Skeletal muscle satellite cell (primary cell): ENCODE data around the gene MYBBP1A.
"Not testable (repeated sequence)": the region's sequence is repeated elsewhere in the genome, so short reads cannot be mapped to it uniquely, and the experiment has no call there.

Experiments used
- H3K27me3 ChIP-seq: 2 replicates; pipeline ENCODE4 v1.7.0; 2013; ENCODE audit warnings: low read length; ENCODE audit not compliant: control insufficient read depth, insufficient read depth
- H3K36me3 ChIP-seq: 2 replicates; pipeline ENCODE4 v1.7.0; 2013; ENCODE audit warnings: mild to moderate bottlenecking, control low read depth, low read length; ENCODE audit not compliant: insufficient read depth
- H3K4me1 ChIP-seq: 2 replicates; pipeline ENCODE4 v1.7.0; 2013; ENCODE audit warnings: low read length; ENCODE audit not compliant: control insufficient read depth, insufficient read depth
- H3K4me2 ChIP-seq: 2 replicates; pipeline ENCODE4 v1.7.0; 2013; ENCODE audit warnings: mild to moderate bottlenecking, low read length
- H3K4me3 ChIP-seq: 2 replicates; pipeline ENCODE4 v1.7.0; 2013; ENCODE audit warnings: low read length
- H3K9ac ChIP-seq: 2 replicates; pipeline ENCODE4 v1.7.0; 2013; ENCODE audit warnings: mild to moderate bottlenecking, low read depth, low read length, moderate library complexity
- H3K9me3 ChIP-seq: replicated peaks from 2 replicates; pipeline ENCODE4 v1.7.0; 2013; ENCODE audit warnings: mild to moderate bottlenecking, control low read depth, low read length

The MYBBP1A gene

GRCh38 chr17:4579678-4580077 lies 24.5 kb upstream of the MYBBP1A start:
- Histone ChIP-seq H3K4me2 (no peak overlapping the region), H3K9ac (no peak overlapping the region), H3K9me3 (no peaks in the 10 kb centered on the region), H3K36me3 (no peaks in the 10 kb centered on the region), H3K4me3 (no peak overlapping the region), H3K27me3 (peaks cover 76% of the 10 kb centered on the region), H3K4me1 (no peaks in the 10 kb centered on the region)

- not testable (repeated sequence) for H3K36me3 ChIP-seq, H3K4me2 ChIP-seq, H3K9me3 ChIP-seq, H3K4me1 ChIP-seq, H3K4me3 ChIP-seq, H3K9ac ChIP-seq
- peaks cover 76% of the 10 kb centered on the region for H3K27me3 ChIP-seq
These were observed 23.2 kb upstream of the MYBBP1A start for GRCh38 chr17:4578349-4578748.

DNA sequence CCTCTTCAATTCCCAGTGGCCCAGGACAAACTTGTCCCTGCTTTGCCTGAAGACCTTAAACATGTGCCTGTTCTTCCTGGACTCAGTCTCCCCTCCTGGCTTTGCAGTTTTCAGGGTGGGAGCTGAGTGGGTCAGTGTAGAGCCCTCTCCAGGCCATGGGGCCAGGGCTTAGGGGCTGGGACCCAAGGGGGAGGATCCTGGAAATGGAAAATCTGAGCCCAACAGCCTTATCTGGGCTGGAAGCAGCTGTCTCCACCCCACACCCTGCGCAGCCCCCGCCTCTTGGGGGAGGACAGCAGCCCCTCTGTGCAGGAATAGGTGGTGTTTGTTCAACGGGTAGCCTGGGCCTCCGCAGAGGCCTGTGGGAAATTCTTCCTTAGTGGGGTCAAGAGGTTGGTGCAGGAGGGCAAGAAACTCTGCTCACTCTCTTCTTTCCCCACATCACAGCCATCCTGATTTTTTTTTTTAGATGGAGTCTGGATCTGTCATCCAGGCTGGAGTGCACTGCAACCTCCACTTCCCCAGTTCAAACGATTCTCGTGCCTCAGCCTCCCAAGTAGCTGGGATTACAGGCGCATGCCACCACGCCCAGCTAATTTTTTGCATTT lies 22.3 kb upstream of the MYBBP1A start:
- Histone ChIP-seq H3K9me3 (no peaks in the 10 kb centered on the region), H3K4me3 (no peak overlapping the region), H3K9ac (no peak overlapping the region), H3K36me3 (no peaks in the 10 kb centered on the region), H3K27me3 (peaks cover 76% of the 10 kb centered on the region), H3K4me2 (no peak overlapping the region), H3K4me1 (no peaks in the 10 kb centered on the region)

DNA sequence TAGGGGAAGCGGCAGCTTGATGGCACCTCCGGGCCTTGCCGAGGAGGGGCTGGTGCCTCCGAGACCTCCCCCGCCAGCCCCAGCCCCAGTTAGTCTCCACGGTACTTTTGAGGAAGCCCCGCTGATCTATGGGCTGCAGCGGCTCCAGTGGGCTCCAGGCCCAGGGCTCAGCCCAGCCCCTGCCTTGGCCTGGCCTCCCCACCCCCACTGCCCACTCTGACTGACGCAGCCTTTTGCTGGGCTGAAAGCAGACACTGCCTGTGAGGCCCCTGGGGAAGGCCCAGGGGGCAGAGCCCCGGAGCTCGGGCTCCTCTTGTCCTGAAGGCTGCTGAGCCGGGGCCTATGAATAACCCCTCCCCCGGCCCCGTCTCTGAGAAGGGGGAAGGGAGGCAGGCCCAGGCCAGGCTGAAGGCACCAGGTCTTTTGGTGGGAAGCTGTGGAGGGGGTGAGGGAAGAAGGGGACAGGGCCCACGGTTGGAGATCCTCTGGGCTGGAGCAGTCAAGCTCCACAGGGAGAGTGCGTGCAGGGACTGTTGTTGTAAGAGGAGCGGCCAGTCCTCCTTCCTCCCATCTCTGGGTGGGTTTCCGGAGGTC lies 21.6 kb upstream of the MYBBP1A start:
- no peak overlapping the region for H3K9ac ChIP-seq

GRCh38 chr17:4576161-4576558 lies 21.0 kb upstream of the MYBBP1A start:
- no peak overlapping the region for H3K4me3 ChIP-seq
- H3K27me3 ChIP-seq: peaks cover 72% of the 10 kb centered on the region
- no peaks in the 10 kb centered on the region for H3K4me1 ChIP-seq
- no peak overlapping the region for H3K9ac ChIP-seq
- no peaks in the 10 kb centered on the region for H3K9me3 ChIP-seq
- H3K36me3 ChIP-seq: no peaks in the 10 kb centered on the region
- H3K4me2 ChIP-seq: no peak overlapping the region

More for the DNA sequence above, 21.6 kb upstream of the MYBBP1A start:
- Histone ChIP-seq H3K4me2 (no peak overlapping the region), H3K27me3 (peaks cover 72% of the 10 kb centered on the region), H3K9me3 (no peaks in the 10 kb centered on the region), H3K4me1 (no peaks in the 10 kb centered on the region), H3K36me3 (no peaks in the 10 kb centered on the region), H3K4me3 (no peak overlapping the region)

- no peak overlapping the region for H3K4me2 ChIP-seq
- peaks cover 69% of the 10 kb centered on the region for H3K27me3 ChIP-seq
These were observed 19.4 kb upstream of the MYBBP1A start for GRCh38 chr17:4574448-4575045.

DNA sequence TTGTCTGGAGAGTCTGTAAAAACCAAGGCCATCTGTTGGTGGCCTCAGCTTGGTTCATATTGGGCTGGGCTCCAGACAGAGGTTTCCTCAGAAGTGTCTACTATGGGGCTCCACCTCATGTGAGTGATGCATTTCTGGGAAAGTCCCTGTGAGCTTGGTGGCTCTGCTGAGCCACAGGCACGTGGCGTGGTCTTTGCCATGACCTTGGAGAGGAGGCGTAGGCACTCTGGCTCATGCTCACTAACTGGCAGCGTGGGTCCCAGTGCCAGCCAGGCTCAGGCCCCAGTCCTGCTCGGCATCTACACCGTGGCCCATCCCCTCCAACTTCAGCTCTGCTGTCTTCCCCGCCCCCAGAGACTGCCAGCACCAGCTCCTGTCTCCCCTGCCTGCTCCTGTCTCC lies 18.5 kb upstream of the MYBBP1A start:
- H3K4me2 ChIP-seq: no peak overlapping the region
- H3K9ac ChIP-seq: no peak overlapping the region
- H3K9me3 ChIP-seq: no peaks in the 10 kb centered on the region
- H3K4me3 ChIP-seq: no peak overlapping the region
- no peaks in the 10 kb centered on the region for H3K4me1 ChIP-seq
- peaks cover 66% of the 10 kb centered on the region for H3K27me3 ChIP-seq
- no peaks in the 10 kb centered on the region for H3K36me3 ChIP-seq

More at GRCh38 chr17:4574448-4575045, 19.4 kb upstream of the MYBBP1A start:
- H3K4me3 ChIP-seq: no peak overlapping the region
- H3K9me3 ChIP-seq: no peaks in the 10 kb centered on the region
- no peak overlapping the region for H3K9ac ChIP-seq
- no peaks in the 10 kb centered on the region for H3K4me1 ChIP-seq
- no peaks in the 10 kb centered on the region for H3K36me3 ChIP-seq

DNA sequence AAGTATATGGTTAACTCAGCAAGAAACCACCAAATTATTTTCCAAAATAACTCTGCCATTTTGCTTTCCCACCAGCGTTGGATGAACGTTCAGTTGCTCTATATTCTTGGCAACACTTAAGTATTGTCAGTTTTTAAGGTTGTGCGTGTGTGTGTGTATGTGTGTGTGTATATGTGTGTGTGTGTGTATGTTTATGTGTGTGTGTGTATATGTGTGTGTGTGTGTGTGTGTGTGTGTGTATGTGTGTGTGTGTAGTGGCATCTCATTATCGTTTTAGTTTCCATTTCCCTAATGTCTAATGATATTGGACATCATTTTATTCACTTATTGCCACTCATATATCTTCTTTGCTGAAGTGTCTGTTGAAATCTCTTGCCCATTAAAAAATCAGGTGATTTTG lies 17.9 kb upstream of the MYBBP1A start:
- Histone ChIP-seq H3K9me3 (no peaks in the 10 kb centered on the region), H3K4me2 (no peak overlapping the region), H3K36me3 (no peaks in the 10 kb centered on the region), H3K27me3 (peaks cover 66% of the 10 kb centered on the region), H3K4me1 (no peaks in the 10 kb centered on the region), H3K9ac (no peak overlapping the region), H3K4me3 (no peak overlapping the region)

GRCh38 chr17:4572131-4572530 lies 16.9 kb upstream of the MYBBP1A start:
- H3K27me3 ChIP-seq: peaks cover 62% of the 10 kb centered on the region

DNA sequence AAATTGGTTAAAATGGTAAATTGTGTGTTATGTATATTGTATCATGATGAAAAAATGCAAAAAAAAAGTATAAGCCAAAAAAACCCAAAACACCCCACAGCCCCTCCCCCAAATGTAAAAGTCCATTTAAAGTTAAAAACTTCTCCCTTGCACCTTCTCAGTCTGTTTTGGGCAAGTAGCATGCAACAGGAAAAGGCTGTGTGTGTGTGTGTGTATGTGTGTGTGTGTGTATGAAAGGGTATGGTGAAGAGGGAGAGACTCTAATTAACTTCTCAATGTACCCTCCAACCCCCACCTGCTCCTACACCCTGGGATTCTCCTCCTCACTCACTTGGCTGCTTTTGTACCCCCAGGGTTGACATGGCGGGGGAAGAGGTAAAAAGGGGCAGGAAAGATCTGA lies 14.4 kb upstream of the MYBBP1A start:
- Histone ChIP-seq H3K27me3 (peaks cover 43% of the 10 kb centered on the region), H3K9ac (no peak overlapping the region), H3K4me1 (no peaks in the 10 kb centered on the region), H3K9me3 (no peaks in the 10 kb centered on the region), H3K4me2 (no peak overlapping the region), H3K36me3 (no peaks in the 10 kb centered on the region), H3K4me3 (no peak overlapping the region)

More at GRCh38 chr17:4572131-4572530, 16.9 kb upstream of the MYBBP1A start:
- Histone ChIP-seq H3K4me2 (no peak overlapping the region), H3K36me3 (no peaks in the 10 kb centered on the region), H3K9me3 (no peaks in the 10 kb centered on the region), H3K9ac (no peak overlapping the region), H3K4me1 (no peaks in the 10 kb centered on the region), H3K4me3 (no peak overlapping the region)

- Histone ChIP-seq H3K9ac (no peak overlapping the region), H3K4me3 (no peak overlapping the region), H3K4me2 (no peak overlapping the region), H3K9me3 (no peaks in the 10 kb centered on the region), H3K4me1 (no peaks in the 10 kb centered on the region), H3K36me3 (no peaks in the 10 kb centered on the region), H3K27me3 (peaks cover 28% of the 10 kb centered on the region)
These were observed 11.6 kb upstream of the MYBBP1A start for GRCh38 chr17:4566785-4567184.
